ENCODE measurements around the gene LPP. TPM values are rescaled to one million over a fixed set of nuclear protein-coding genes. Genes with fewer than 3 reads are reported as not detected.

LPP gene
- total RNA-seq, 1 donor, result 77.4 TPM

GRCh38 chr3:188473591-188474288, 319.8 kb downstream of the LPP start:
- H3K36me3 ChIP-seq (ENCODE audit: insufficient read depth, low read length), result no peaks in the 10 kb centered on the region
- H3K4me2 ChIP-seq (ENCODE audit: insufficient read depth, low read length), result no peak overlapping the region
- H3K4me3 ChIP-seq (ENCODE audit: insufficient read depth, low read length), result no peak overlapping the region
- H4K20me1 ChIP-seq (ENCODE audit: insufficient read depth, low read length), result no peaks in the 10 kb centered on the region
- peaks cover 24% of the 10 kb centered on the region for H3K4me1 ChIP-seq (ENCODE audit: insufficient read depth, low read length)
- peaks cover 47% of the 10 kb centered on the region for H3K79me2 ChIP-seq (ENCODE audit: insufficient read depth, low read length)
- no peak overlapping the region for H3K27ac ChIP-seq (ENCODE audit: low read depth, low read length)
- TF ChIP-seq, protein P1, sequence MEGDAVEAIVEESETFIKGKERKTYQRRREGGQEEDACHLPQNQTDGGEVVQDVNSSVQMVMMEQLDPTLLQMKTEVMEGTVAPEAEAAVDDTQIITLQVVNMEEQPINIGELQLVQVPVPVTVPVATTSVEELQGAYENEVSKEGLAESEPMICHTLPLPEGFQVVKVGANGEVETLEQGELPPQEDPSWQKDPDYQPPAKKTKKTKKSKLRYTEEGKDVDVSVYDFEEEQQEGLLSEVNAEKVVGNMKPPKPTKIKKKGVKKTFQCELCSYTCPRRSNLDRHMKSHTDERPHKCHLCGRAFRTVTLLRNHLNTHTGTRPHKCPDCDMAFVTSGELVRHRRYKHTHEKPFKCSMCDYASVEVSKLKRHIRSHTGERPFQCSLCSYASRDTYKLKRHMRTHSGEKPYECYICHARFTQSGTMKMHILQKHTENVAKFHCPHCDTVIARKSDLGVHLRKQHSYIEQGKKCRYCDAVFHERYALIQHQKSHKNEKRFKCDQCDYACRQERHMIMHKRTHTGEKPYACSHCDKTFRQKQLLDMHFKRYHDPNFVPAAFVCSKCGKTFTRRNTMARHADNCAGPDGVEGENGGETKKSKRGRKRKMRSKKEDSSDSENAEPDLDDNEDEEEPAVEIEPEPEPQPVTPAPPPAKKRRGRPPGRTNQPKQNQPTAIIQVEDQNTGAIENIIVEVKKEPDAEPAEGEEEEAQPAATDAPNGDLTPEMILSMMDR (IDR thresholded peaks at IDR 0.05; ENCODE audit: extremely low read depth, low read depth, low read length), result no peak
- DNase-seq (ENCODE audit: insufficient read length, low spot score, missing footprints), result no peak
- H3K9me3 ChIP-seq (ENCODE audit: low read depth, low read length), result no peaks in the 10 kb centered on the region
- H2AFZ ChIP-seq (ENCODE audit: low read length), result no peak overlapping the region
- H3K27me3 ChIP-seq (ENCODE audit: insufficient read depth, low read length), result no peaks in the 10 kb centered on the region

DNA sequence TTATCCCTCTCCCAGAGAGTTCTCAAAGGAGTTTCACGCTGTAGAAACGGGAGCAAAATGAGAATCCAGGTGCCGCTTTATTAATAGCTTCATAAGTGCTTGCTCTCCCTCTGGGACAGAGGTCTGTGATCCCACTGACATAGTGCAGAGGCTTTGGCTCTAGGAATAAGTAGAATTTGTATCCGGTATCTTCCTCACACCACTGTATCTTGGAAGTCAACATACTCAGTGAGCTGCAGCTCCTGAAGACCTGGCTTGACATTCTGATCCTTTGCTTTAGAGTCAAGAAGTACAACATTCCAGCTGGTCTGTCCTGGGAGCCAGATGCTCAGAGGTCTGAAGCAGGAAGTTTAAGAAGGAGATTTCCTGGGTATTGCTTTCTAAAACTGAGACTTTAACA, 323.0 kb downstream of the LPP start:
- Histone ChIP-seq H3K4me1 (ENCODE audit: insufficient read depth, low read length) (peaks cover 12% of the 10 kb centered on the region), H2AFZ (ENCODE audit: low read length) (no peak overlapping the region), H3K36me3 (ENCODE audit: insufficient read depth, low read length) (no peaks in the 10 kb centered on the region), H3K4me3 (ENCODE audit: insufficient read depth, low read length) (no peak overlapping the region), H3K27ac (ENCODE audit: low read depth, low read length) (no peak overlapping the region), H3K4me2 (ENCODE audit: insufficient read depth, low read length) (no peak overlapping the region), H3K27me3 (ENCODE audit: insufficient read depth, low read length) (no peaks in the 10 kb centered on the region), H4K20me1 (ENCODE audit: insufficient read depth, low read length) (no peaks in the 10 kb centered on the region), H3K9me3 (ENCODE audit: low read depth, low read length) (no peaks in the 10 kb centered on the region), H3K79me2 (ENCODE audit: insufficient read depth, low read length) (peaks cover 52% of the 10 kb centered on the region)
- no peak for DNase-seq (ENCODE audit: insufficient read length, low spot score, missing footprints)
- TF ChIP-seq, protein P1 (IDR thresholded peaks at IDR 0.05; ENCODE audit: extremely low read depth, low read depth, low read length), result no peak

GRCh38 chr3:188480011-188480410, 326.1 kb downstream of the LPP start:
- peaks cover 46% of the 10 kb centered on the region for H3K79me2 ChIP-seq (ENCODE audit: insufficient read depth, low read length)
- H3K4me1 ChIP-seq (ENCODE audit: insufficient read depth, low read length), result peaks cover 23% of the 10 kb centered on the region
- H3K9me3 ChIP-seq (ENCODE audit: low read depth, low read length), result no peaks in the 10 kb centered on the region
- no peaks in the 10 kb centered on the region for H3K27me3 ChIP-seq (ENCODE audit: insufficient read depth, low read length)
- TF ChIP-seq, protein P1 (IDR thresholded peaks at IDR 0.05; ENCODE audit: extremely low read depth, low read depth, low read length), result no peak
- H3K27ac ChIP-seq (ENCODE audit: low read depth, low read length), result no peak overlapping the region
- H2AFZ ChIP-seq (ENCODE audit: low read length), result no peak overlapping the region
- H3K36me3 ChIP-seq (ENCODE audit: insufficient read depth, low read length), result peaks cover under 1% of the 10 kb centered on the region
- no peak overlapping the region for H3K4me2 ChIP-seq (ENCODE audit: insufficient read depth, low read length)
- H4K20me1 ChIP-seq (ENCODE audit: insufficient read depth, low read length), result no peaks in the 10 kb centered on the region
- H3K4me3 ChIP-seq (ENCODE audit: insufficient read depth, low read length), result no peak overlapping the region
- no peak for DNase-seq (ENCODE audit: insufficient read length, low spot score, missing footprints)

GRCh38 chr3:188482929-188483328, 329.0 kb downstream of the LPP start:
- no peaks in the 10 kb centered on the region for H3K27me3 ChIP-seq (ENCODE audit: insufficient read depth, low read length)
- TF ChIP-seq, protein P1 (IDR thresholded peaks at IDR 0.05; ENCODE audit: extremely low read depth, low read depth, low read length), result no peak
- H2AFZ ChIP-seq (ENCODE audit: low read length), result no peak overlapping the region
- no peaks in the 10 kb centered on the region for H3K9me3 ChIP-seq (ENCODE audit: low read depth, low read length)
- H3K4me3 ChIP-seq (ENCODE audit: insufficient read depth, low read length), result no peak overlapping the region
- H3K27ac ChIP-seq (ENCODE audit: low read depth, low read length), result no peak overlapping the region
- H3K4me2 ChIP-seq (ENCODE audit: insufficient read depth, low read length), result no peak overlapping the region
- peaks cover 36% of the 10 kb centered on the region for H3K79me2 ChIP-seq (ENCODE audit: insufficient read depth, low read length)
- peaks cover 35% of the 10 kb centered on the region for H3K4me1 ChIP-seq (ENCODE audit: insufficient read depth, low read length)
- no peak for DNase-seq (ENCODE audit: insufficient read length, low spot score, missing footprints)
- no peaks in the 10 kb centered on the region for H4K20me1 ChIP-seq (ENCODE audit: insufficient read depth, low read length)
- peaks cover 4% of the 10 kb centered on the region for H3K36me3 ChIP-seq (ENCODE audit: insufficient read depth, low read length)
